H1 (cell line): ENCODE measurements around the gene DNAH10. TPM values are rescaled to one million over a fixed set of nuclear protein-coding genes. Genes with fewer than 3 reads are reported as not detected.

Source experiments
- RNF2 ChIP-seq: fragments of 200-900, 300-1000 bp; sonication (generic); IDR thresholded peaks from 2 replicates; pipeline ENCODE4 v1.7.1; 2016; ENCODE audit warnings: borderline replicate concordance, low read depth, mild to moderate bottlenecking, antibody characterized with exemption, low read length; ENCODE audit not compliant: poor library complexity, severe bottlenecking; ENCODE audit errors: missing control alignments
- YY1 ChIP-seq: IDR thresholded peaks from 2 replicates; pipeline ENCODE4 v1.6.1; 2011; ENCODE audit warnings: low read depth, mild to moderate bottlenecking, low read length
- polyA plus RNA-seq, 7 experiments: library from polyadenylated mRNA; depleted of rRNA in 3 of 7; stranded (reverse) in 5 of 7; unstranded in 2 of 7; fragments of >200 nt in 5 of 7; fragments of 200-250 nt in 2 of 7; gene quantifications; 1 replicate in 5 of 7; 2 replicates in 1 of 7; 4 replicates in 1 of 7; pipeline versions ENCODE4 v1.2.1 to v1.2.3, GENCODE V29; 2011 to 2013; ENCODE audit warnings: missing spikeins in 2 of 7, mixed read lengths in 2 of 7
- total RNA-seq: library from RNA; stranded (reverse); fragmentation: NEBNext Ultra II Directional; extraction: Animal tissue kit (Norgen Biotek cat#: 25700); gene quantifications from 2 replicates; pipeline ENCODE4 v1.2.1, GENCODE V29; 2021
- TF ChIP-seq, protein P1 (sequence below): IDR thresholded peaks from 2 replicates; pipeline ENCODE4 v1.6.1; 2012; ENCODE audit warnings: inconsistent platforms
- TF ChIP-seq, protein P2 (sequence below): IDR thresholded peaks from 2 replicates; pipeline ENCODE4 v1.6.1; 2011; ENCODE audit warnings: low read depth, mild to moderate bottlenecking, low read length; ENCODE audit not compliant: insufficient read depth
- TF ChIP-seq, protein P3 (sequence below): IDR thresholded peaks from 2 replicates; pipeline ENCODE4 v1.6.1; 2012; ENCODE audit warnings: inconsistent platforms
- TF ChIP-seq, protein P4 (sequence below): IDR thresholded peaks from 2 replicates; pipeline ENCODE4 v1.6.1; 2012; ENCODE audit warnings: low read length, inconsistent platforms

Gene DNAH10
- total and polyA plus RNA-seq, 2 of the 8 experiments (the other 6 are each of a cell fraction or from before 2014, with no cell fraction given) = 0.02 to 0.24 TPM

DNA sequence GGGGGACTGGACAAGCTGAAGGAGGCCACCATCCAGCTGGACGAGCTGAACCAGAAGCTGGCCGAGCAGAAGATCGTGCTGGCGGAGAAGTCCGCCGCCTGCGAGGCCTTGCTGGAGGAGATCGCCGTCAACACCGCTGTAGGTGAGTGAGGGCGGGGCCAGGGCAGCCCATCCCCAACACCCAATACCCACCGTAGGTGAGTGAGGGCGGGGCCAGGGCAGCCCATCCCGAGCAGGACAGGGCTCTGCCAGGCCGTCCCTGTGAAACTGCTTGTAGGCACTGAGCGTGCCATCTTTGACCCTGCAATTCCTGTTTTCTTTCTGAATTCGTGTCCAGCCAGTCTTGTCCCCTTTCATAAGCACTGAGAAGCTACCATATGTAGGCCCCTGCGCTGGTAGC lies 136.6 kb downstream of the DNAH10 start (continued):
- TF ChIP-seq, protein P1, sequence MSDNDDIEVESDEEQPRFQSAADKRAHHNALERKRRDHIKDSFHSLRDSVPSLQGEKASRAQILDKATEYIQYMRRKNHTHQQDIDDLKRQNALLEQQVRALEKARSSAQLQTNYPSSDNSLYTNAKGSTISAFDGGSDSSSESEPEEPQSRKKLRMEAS = no peak
- TF ChIP-seq YY1 (no peak), RNF2 (no peak)
- TF ChIP-seq, protein P2, sequence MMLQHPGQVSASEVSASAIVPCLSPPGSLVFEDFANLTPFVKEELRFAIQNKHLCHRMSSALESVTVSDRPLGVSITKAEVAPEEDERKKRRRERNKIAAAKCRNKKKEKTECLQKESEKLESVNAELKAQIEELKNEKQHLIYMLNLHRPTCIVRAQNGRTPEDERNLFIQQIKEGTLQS = no peak
- TF ChIP-seq, protein P3, sequence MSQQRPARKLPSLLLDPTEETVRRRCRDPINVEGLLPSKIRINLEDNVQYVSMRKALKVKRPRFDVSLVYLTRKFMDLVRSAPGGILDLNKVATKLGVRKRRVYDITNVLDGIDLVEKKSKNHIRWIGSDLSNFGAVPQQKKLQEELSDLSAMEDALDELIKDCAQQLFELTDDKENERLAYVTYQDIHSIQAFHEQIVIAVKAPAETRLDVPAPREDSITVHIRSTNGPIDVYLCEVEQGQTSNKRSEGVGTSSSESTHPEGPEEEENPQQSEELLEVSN = no peak
- TF ChIP-seq, protein P4, sequence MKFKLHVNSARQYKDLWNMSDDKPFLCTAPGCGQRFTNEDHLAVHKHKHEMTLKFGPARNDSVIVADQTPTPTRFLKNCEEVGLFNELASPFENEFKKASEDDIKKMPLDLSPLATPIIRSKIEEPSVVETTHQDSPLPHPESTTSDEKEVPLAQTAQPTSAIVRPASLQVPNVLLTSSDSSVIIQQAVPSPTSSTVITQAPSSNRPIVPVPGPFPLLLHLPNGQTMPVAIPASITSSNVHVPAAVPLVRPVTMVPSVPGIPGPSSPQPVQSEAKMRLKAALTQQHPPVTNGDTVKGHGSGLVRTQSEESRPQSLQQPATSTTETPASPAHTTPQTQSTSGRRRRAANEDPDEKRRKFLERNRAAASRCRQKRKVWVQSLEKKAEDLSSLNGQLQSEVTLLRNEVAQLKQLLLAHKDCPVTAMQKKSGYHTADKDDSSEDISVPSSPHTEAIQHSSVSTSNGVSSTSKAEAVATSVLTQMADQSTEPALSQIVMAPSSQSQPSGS = no peak
- TF ChIP-seq, all 59 proteins: peak for 0
